ENCODE measurements around the gene PCDH12.

The PCDH12 gene

GRCh38 chr5:141906517-141906916 is 51.5 kb downstream of the PCDH12 start:
- DNase-seq: no peak

GRCh38 chr5:141904551-141904950 is 53.5 kb downstream of the PCDH12 start:
- DNase-seq: no peak

GRCh38 chr5:141903261-141903660 is 54.7 kb downstream of the PCDH12 start:
- no peak for DNase-seq

- DNase-seq: no peak
Observed at GRCh38 chr5:141902015-141902814, 55.8 kb downstream of the PCDH12 start.

- no peak for DNase-seq
Observed at GRCh38 chr5:141898448-141899049, 59.5 kb downstream of the PCDH12 start.

- DNase-seq: no peak
Observed at GRCh38 chr5:141897425-141897824, 60.6 kb downstream of the PCDH12 start.
